Fibroblast of skin of left quadriceps (primary cell): ENCODE measurements around the gene GTF2H4.
A peak's percentile ranks its signal among the peaks of the same experiment; 100 is the strongest.
"Not testable (repeated sequence)": the region's sequence is repeated elsewhere in the genome, so short reads cannot be mapped to it uniquely, and the experiment has no call there.

Experiments
- DNase-seq, 2 experiments: peaks; one replicate each; pipeline ENCODE4 v3.0.0-alpha.2; 2013; ENCODE audit warnings: low read depth in 2 of 2

Gene GTF2H4

GRCh38 chr6:30894935-30895334 is 13.1 kb upstream of the GTF2H4 start:
- no peak for DNase-seq

DNA sequence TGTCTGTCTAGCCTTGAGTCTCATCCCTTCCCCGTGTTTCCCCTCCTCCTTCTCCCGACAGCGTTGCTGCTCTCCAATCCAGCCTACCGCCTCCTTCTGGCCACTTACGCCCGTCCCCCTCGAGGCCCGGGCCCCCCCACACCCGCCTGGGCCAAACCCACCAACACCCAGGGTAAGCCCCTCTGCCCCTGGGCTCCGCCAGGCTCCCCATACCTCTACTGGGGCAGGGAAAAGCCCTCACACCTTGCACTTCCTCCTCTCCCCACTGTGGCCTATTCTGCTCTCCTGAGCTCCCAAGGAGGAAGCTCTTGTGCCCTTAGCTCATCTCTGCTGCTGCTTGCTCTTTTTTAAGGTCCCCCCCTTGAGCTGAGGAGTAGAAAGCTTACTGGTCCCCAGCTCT is 12.7 kb upstream of the GTF2H4 start:
- no peak for DNase-seq

DNA sequence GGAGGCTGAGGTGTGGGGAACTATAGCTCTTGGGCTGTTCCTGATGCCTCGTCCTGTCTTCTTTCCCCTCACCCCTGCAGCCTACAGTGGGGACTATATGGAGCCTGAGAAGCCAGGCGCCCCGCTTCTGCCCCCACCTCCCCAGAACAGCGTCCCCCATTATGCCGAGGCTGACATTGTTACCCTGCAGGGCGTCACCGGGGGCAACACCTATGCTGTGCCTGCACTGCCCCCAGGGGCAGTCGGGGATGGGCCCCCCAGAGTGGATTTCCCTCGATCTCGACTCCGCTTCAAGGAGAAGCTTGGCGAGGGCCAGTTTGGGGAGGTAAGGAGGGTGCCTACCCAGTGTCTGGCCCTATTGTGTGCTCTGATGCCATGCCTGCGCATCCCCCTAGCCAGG is 11.5 kb upstream of the GTF2H4 start:
- no peak for DNase-seq

DNA sequence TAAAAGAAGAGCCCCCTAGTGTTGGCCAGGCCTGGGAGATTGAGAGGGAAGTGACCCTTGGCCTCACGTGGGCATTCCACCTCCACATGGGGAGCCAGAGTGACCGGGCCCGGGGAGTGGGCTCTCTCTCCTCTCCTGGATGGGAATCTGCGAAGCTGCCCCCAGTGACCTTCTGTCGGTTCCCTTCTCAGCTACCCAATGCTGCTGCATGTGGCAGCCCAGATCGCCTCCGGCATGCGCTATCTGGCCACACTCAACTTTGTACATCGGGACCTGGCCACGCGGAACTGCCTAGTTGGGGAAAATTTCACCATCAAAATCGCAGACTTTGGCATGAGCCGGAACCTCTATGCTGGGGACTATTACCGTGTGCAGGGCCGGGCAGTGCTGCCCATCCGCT is 10.1 kb upstream of the GTF2H4 start:
- DNase-seq = no peak

DNA sequence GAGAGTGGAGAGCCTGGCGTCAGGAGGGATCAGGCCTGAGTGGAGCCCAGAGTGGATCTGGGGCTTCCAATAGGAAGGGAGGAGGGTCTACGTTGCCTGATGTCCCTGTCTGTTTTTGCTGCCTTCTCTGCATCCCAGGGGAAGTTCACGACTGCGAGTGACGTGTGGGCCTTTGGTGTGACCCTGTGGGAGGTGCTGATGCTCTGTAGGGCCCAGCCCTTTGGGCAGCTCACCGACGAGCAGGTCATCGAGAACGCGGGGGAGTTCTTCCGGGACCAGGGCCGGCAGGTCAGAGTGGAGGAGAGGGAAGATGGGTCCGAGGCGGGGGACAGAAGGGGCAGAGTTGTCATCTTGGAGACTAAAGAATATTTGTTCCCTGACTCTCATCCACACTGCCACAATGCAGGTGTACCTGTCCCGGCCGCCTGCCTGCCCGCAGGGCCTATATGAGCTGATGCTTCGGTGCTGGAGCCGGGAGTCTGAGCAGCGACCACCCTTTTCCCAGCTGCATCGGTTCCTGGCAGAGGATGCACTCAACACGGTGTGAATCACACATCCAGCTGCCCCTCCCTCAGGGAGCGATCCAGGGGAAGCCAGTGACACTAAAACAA is 9.2 kb upstream of the GTF2H4 start:
- no peak for DNase-seq

DNA sequence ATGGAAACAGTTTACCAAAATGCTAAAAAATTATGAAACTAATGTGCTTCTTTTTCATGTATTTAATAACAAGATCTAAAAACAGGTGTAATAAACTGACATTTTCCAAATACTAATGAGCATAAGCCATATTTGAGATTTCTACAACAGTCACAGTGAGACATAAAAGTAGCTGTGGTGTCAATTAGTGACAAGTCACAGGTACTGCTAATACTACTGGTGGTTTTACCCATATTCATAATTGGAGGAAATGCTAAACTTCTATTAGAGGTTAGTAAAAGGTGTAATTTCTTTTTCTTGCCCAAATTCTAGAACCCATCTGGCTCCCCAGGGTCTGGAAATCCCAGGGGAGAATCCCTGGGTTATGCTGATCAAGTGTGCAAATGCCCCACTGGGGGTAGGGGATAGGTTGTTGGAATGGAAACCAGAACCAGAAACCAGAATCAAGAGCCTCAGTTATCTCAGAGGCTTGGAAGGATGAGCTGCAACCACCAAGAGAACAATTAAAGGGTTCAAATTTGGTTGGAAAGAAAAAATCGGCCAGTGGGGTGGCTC is 7.1 kb upstream of the GTF2H4 start:
- no peak for DNase-seq

DNA sequence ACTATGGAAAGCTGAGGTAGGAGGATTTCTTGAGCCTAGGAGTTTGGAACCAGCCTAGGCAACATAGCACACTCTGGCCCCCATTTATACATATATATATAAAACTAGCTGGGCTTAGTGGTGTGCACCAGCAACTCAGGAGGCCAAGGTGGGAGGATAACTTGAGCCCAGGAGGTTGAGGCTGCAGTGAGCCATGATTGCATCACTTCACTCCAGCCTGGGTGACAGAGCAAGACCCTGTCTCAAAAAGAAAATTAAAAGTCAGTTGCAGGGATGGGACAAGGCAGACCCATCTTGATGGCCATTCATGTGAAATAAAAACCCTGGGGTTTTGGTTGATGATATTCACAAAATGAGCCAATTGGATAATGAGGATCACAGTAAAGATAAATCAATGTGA is 6.6 kb upstream of the GTF2H4 start:
- DNase-seq = no peak

DNA sequence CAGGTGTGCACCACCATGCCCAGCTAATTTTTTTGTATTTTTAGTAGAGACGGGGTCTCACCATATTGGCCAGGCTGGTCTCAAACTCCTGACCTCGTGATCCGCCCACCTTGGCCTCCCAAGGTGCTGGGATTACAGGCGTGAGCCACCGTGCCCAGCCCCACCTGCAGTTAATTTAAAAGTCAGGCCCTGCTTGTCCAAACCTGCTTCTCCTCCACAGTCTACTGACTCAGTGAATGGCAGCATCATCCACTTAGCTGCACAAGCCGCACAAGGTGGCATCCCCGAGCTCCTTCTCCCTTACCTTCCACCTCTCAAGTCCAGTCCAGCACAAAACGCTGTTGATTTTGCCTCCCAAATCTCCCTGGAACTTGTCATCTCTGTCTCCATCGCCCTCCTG is 5.8 kb upstream of the GTF2H4 start:
- DNase-seq = not testable (repeated sequence)

DNA sequence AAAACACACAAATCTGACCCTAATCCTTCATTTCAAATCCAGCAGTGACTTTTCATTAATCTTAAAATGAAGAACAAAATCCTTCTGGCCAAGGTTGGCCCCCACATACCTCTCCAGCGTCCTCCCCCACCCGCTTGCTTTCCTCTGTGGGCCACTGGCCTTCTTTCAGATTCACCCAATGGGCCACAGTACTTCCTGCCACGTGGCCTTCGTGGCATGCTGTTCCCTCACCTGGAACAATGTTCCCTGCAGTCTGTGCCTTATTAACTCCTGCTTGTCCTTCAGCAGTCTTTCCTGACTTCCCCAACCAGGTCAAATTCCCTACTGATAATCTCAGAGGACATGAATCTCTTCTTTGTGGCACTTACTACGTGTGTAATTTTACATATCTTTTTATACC is 5.3 kb upstream of the GTF2H4 start:
- DNase-seq = no peak

GRCh38 chr6:30903236-30903635 is 4.8 kb upstream of the GTF2H4 start:
- no peak for DNase-seq

DNA sequence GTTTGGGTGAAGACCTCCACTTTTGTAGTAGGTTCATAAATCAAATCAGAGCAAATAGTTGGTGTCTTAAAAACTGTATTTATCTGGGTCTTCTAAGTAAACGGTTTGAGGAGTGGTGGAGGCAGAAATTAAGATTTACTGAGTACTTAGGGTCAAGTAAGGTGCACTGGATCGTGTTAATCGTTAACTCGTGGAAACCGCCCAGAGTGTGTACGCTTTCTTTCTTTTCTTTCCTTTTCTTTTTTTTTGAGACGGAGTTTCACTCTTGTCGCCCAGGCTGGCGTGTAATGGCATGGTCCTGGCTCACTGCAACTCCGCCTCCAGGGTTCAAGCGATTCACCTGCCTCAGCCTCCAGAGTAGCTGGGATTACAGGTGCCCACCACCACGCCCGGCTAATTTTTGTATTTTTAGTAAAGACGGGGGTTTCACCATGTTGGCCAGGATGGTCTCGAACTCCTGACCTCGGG is 683 bp upstream of the GTF2H4 start:
- not testable (repeated sequence) for DNase-seq

GRCh38 chr6:30908700-30909099 is 693 bp downstream of the GTF2H4 start:
- DNase-seq = no peak

GRCh38 chr6:30910473-30910872 is 2.5 kb downstream of the GTF2H4 start:
- not testable (repeated sequence) for DNase-seq

- no peak for DNase-seq
Measured at GRCh38 chr6:30912746-30913520, 4.9 kb downstream of the GTF2H4 start.

GRCh38 chr6:30913721-30914075 is 5.7 kb downstream of the GTF2H4 start:
- no peak for DNase-seq

DNA sequence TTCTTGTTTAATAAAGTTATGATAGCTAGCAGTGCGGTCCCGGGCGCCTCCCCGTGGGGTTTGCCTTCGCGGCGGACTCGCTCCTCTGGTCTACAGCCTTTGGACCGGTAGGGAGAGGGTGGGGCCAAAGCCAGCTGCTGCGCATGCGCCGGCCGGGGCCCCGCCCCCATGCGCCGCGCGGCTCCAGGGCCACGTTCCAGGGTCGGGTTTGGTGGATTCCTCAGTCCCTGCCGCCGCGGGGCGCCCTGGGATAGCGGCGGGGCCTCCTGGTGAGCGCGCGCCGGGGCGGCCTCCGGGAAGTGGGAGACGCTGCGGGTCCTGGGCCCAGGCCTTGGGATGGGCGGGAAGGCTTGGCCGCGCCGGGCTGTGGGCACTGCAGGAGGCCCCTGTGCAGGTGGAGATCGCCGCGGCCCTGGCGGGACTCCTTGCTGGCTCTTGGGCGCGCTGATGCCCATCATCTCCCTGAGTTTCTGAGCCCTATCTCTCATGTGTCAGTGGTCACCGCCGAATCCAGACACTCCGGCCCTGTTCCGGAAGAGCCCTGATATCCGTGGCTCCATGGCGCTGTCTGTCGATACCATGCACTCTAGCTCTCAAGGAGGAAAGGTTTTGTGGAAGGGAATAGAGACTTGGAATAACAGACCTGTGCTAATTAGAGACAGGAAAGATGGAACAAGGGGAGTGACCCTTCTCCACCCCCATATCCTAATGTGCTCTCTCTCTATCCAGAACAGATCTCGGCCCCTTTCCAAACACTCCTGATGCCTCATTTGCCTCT is 6.3 kb downstream of the GTF2H4 start, which contains the start of gene VARS2:
TSS of gene VARS2 (plus strand) at position 163 of the 778 bp plus-strand sequence. CDS start at position 762, 599 bp downstream.
- DNase-seq = peak; percentile 84 to 85

DNA sequence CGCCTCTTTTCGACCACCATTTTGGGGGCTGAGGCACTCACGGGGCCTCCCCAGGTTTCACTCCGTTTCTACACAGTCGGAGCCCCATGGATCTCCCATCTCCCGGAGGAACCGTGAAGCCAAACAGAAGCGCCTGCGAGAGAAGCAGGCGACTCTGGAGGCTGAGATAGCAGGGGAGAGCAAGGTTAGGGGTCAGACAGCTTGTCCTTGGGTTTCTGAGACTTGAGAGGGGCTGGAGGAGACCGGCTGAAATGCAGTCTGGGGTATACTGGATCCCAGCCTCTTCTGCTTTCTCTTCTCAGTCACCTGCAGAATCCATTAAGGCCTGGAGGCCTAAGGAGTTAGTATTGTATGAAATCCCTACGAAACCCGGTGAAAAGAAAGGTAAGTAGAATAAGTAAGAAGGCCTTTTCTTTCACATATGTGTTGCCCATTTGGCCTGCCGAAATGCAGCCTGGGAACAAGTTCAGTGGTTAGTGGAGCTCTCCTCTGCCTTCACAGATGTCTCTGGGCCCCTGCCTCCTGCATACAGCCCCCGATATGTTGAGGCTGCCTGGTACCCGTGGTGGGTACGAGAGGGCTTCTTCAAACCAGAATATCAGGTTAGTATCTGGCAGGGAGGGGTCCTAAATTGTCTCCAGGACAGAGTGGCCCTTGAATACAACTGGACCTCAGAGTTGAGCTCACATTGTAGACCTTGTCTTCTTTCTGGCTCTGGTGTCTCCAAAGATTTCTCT is 7.0 kb downstream of the GTF2H4 start:
- DNase-seq = no peak

DNA sequence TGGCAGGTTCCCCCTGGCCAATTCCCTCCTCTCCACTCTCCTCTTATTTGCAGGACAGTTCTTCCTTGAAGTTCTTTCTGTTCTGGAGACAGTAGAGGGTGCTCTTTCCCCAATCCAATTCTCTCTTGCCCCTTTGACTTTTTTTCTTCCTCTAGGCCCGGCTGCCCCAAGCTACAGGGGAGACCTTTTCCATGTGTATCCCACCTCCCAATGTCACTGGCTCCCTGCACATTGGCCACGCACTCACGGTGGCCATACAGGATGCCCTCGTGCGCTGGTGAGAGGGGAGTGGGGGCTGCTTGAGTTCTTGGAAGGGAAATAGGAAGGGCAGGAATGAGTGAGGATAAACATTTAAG is 7.6 kb downstream of the GTF2H4 start:
- peak; percentile 44 to 54 for DNase-seq

- DNase-seq = no peak
Measured at GRCh38 chr6:30917041-30917440, 9.0 kb downstream of the GTF2H4 start.

- no peak for DNase-seq
Measured at GRCh38 chr6:30917487-30917886, 9.5 kb downstream of the GTF2H4 start.

- no peak for DNase-seq
Measured at GRCh38 chr6:30918670-30919069, 10.7 kb downstream of the GTF2H4 start.

DNA sequence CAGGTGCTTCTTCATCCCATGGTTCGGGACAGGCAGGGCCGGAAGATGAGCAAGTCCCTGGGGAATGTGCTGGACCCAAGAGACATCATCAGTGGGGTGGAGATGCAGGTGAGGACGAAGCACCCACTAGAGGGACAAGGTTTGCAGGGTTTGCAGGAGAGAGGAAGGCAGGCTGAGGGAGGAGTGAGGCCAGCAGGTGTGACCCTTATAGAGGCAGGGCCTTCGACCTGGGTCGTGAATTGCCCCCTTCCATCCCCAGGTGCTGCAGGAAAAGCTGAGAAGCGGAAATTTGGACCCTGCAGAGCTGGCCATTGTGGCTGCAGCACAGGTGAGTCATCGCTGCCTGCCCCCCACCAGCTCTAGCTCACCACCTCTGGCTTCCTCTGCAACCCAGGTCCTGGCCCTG is 14.4 kb downstream of the GTF2H4 start:
- no peak for DNase-seq
